Caco-2 (cell line): ENCODE measurements around the gene BAG3. TPM values are rescaled to one million over a fixed set of nuclear protein-coding genes. Genes with fewer than 3 reads are reported as not detected.
A peak's percentile ranks its signal among the peaks of the same experiment; 100 is the strongest.

Source experiments
- Bru-seq: library from RNA; stranded (reverse); fragments of 400-500 nt; gene quantifications from one replicate; lab custom pipeline; 2021; lab: Mats Ljungman, UMichigan
- BruChase-seq, 2 experiments: library from RNA; stranded (reverse); fragments of 400-500 nt; gene quantifications; one replicate each; lab custom pipeline; 2021; lab: Mats Ljungman, UMichigan
- BruUV-seq: library from RNA; stranded (reverse); fragments of 400-500 nt; replicated peaks from 2 replicates; lab custom pipeline; 2021; lab: Mats Ljungman, UMichigan
- CTCF ChIA-PET: fragments of 300-600 bp; sonication (Branson Sonifier 250); formaldehyde crosslinking; loops from one replicate; lab custom pipeline; 2022; ENCODE audit warnings: antibody characterized with exemption; lab: Charles Lee
- POLR2A ChIA-PET: fragments of 300-600 bp; sonication (Branson Sonifier 250); formaldehyde crosslinking; loops from one replicate; lab custom pipeline; 2022; ENCODE audit warnings: antibody characterized with exemption; lab: Charles Lee
- DNase-seq, 2 experiments: peaks; one replicate each; pipeline versions ENCODE4 v3.0.0 to v3.0.0-alpha.2; 2020 to 2022
- H3K27me3 ChIP-seq: replicated peaks from 2 replicates; pipeline ENCODE4 v1.6.0; 2011; ENCODE audit warnings: low read length; ENCODE audit not compliant: control insufficient read depth, insufficient read depth
- H3K36me3 ChIP-seq: 2 replicates; pipeline ENCODE4 v1.5.1; 2011; ENCODE audit warnings: low read length; ENCODE audit not compliant: control insufficient read depth, insufficient read depth
- H3K4me1 ChIP-seq: fragments of 250-450 bp; sonication (Bioruptor Pico); 2 replicates; pipeline ENCODE4 v1.5.1; 2020; ENCODE audit warnings: mild to moderate bottlenecking
- H3K4me3 ChIP-seq: 2 replicates; pipeline ENCODE4 v1.5.1; 2011; ENCODE audit warnings: low read depth, mild to moderate bottlenecking, control low read depth, low read length
- H3K9me3 ChIP-seq: fragments of 250-450 bp; sonication (Bioruptor Pico); 2 replicates; pipeline ENCODE4 v1.5.1; 2020; ENCODE audit warnings: mild to moderate bottlenecking, moderate library complexity
- H3K27ac Mint-ChIP-seq: one replicate; pipeline ENCODE4 v1.8.0; 2022; ENCODE audit warnings: mixed read lengths; ENCODE audit not compliant: unreplicated experiment
- H3K27me3 Mint-ChIP-seq: one replicate; pipeline ENCODE4 v1.8.0; 2022; ENCODE audit warnings: mixed read lengths; ENCODE audit not compliant: insufficient read depth, unreplicated experiment
- H3K36me3 Mint-ChIP-seq: one replicate; pipeline ENCODE4 v1.8.0; 2022; ENCODE audit warnings: mild to moderate bottlenecking, mixed read lengths; ENCODE audit not compliant: insufficient read depth, unreplicated experiment
- H3K4me1 Mint-ChIP-seq: one replicate; pipeline ENCODE4 v1.8.0; 2022; ENCODE audit warnings: low read depth, mixed read lengths; ENCODE audit not compliant: unreplicated experiment
- H3K4me3 Mint-ChIP-seq: one replicate; pipeline ENCODE4 v1.8.0; 2022; ENCODE audit warnings: mild to moderate bottlenecking, moderate library complexity, mixed read lengths; ENCODE audit not compliant: unreplicated experiment
- H3K9me3 Mint-ChIP-seq: one replicate; pipeline ENCODE4 v1.8.0; 2022; ENCODE audit warnings: mixed read lengths; ENCODE audit not compliant: unreplicated experiment
- intact Hi-C: fragments of 100-400 bp; cut with micrococcal nuclease; formaldehyde crosslinking; loops from one replicate; pipeline ENCODE4 v1.10.0; 2022; ENCODE audit not compliant: unreplicated experiment
- long read RNA-seq: library from polyadenylated mRNA; stranded (forward); transcript quantifications from one replicate; pipeline ENCODE4 v2.0.0, GENCODE V29; 2022
- total RNA-seq: library from RNA; stranded (reverse); gene quantifications from 2 replicates; pipeline ENCODE4 v1.2.3, GENCODE V29; 2022
- TF ChIP-seq, protein P1 (sequence below), 2 experiments: fragments of 200-600 bp in 1 of 2; IDR thresholded peaks; 1 replicate in 1 of 2; 2 replicates in 1 of 2; pipeline versions ENCODE4 v1.5.1 to v1.8.0; 2011 to 2022; ENCODE audit warnings: antibody characterized with exemption in 1 of 2, control low read depth in 1 of 2, inconsistent platforms in 1 of 2, low read depth in 1 of 2, low read length in 1 of 2, mild to moderate bottlenecking in 1 of 2, moderate library complexity in 1 of 2; ENCODE audit not compliant: insufficient read depth in 1 of 2, severe bottlenecking in 1 of 2, unreplicated experiment in 1 of 2

Gene BAG3
- total RNA-seq, result 30.7 and 31.6 TPM in 2 replicates
- percentile 74 among the genes with signal in this experiment for Bru-seq, nascent RNA
- percentile 75 among the genes with signal in this experiment for BruChase-seq, experiment 1, labeled RNA remaining after a 2-hour chase
- percentile 66 among the genes with signal in this experiment for BruChase-seq, experiment 2, labeled RNA remaining after a 6-hour chase
- long read RNA-seq, transcript BAG3-201 (4 exons, 2,571 nt), result major isoform, 30 of 73 reads
- long read RNA-seq, partial matches to known transcripts, result 33 of 73 reads
- long read RNA-seq, other reads (novel, unspliced or antisense), result 10 of 73 reads

DNA sequence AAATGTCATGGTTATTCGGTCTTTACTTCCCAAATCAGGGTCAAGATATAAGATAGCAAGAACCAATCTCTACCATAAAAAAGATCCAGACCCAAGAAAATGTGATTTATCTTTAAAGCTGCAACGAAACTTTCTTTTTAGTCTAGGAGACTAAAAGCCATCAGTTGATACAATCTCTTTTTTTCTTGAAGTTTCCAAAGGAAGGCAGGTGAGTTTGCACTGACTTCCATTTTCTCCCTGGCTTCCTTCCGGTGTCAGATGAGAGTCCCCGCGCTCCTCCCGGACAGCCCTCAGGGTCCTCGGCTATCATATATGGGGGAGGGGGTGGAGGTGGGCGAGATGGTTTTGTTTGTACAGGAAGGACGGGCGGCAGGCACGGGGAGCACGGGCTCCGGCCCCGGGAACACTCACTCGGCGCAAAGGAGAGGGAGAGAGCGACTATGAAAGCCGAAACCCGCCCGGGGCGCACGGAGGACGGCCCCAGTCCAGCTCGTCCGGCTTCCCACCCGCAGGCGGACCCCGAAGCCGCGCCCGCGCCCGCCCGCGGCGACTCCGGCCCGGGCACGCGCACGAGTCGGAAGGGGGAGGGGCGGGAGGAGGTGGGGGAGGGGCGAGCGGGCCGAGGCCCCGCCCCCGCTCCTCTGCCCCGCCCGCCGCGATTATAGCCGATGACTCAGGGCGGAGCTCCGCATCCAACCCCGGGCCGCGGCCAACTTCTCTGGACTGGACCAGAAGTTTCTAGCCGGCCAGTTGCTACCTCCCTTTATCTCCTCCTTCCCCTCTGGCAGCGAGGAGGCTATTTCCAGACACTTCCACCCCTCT is at the start of gene BAG3:
TSS of gene BAG3 (plus strand) at position 689 of the 822 bp plus-strand sequence. CDS start 296 bp downstream, outside the sequence.
- H3K4me1 Mint-ChIP-seq, result peaks cover 13% of the 10 kb centered on the region
- H3K27ac Mint-ChIP-seq, result peak within 1 kb of the TSS; percentile 89
- ChIA-PET POLR2A (interaction anchor here (0.5 to 1.2 kb wide), 19 partner anchors 13 to 459 kb away, joined by 3 to 25 read pairs (median 4); partner anchors contain the start of genes INPP5F and TIAL1), CTCF (interaction anchor here (1.0 to 1.7 kb wide), 3 partner anchors 37 to 45 kb away, joined by 3 to 6 read pairs (median 3); no protein-coding TSS in a partner anchor)
- H3K36me3 ChIP-seq, result 0 out of 2 replicates have a peak, but pooled peaks cover 3% of the 10 kb centered on the region
- BruUV-seq, result TSS peak; percentile 96
- no peaks in the 10 kb centered on the region for H3K9me3 ChIP-seq
- H3K4me1 ChIP-seq, result peaks cover 13% of the 10 kb centered on the region
- H3K27me3 Mint-ChIP-seq, result no peaks in the 10 kb centered on the region
- H3K4me3 Mint-ChIP-seq, result peak within 1 kb of the TSS; percentile 90
- TF ChIP-seq, protein P1, sequence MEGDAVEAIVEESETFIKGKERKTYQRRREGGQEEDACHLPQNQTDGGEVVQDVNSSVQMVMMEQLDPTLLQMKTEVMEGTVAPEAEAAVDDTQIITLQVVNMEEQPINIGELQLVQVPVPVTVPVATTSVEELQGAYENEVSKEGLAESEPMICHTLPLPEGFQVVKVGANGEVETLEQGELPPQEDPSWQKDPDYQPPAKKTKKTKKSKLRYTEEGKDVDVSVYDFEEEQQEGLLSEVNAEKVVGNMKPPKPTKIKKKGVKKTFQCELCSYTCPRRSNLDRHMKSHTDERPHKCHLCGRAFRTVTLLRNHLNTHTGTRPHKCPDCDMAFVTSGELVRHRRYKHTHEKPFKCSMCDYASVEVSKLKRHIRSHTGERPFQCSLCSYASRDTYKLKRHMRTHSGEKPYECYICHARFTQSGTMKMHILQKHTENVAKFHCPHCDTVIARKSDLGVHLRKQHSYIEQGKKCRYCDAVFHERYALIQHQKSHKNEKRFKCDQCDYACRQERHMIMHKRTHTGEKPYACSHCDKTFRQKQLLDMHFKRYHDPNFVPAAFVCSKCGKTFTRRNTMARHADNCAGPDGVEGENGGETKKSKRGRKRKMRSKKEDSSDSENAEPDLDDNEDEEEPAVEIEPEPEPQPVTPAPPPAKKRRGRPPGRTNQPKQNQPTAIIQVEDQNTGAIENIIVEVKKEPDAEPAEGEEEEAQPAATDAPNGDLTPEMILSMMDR (IDR thresholded peaks at IDR 0.05; ENCODE audit: insufficient read depth in 1 of 2, low read depth in 1 of 2, low read length in 1 of 2, severe bottlenecking in 1 of 2, unreplicated experiment in 1 of 2), result no peak
- peak within 1 kb of the TSS; percentile 78 for H3K4me3 ChIP-seq
- peaks cover 14% of the 10 kb centered on the region for H3K9me3 Mint-ChIP-seq
- peaks cover 24% of the 10 kb centered on the region for H3K36me3 Mint-ChIP-seq
- intact Hi-C loops, result loop anchor here (2.0 kb wide), 1 partner anchor 76 kb away; the partner anchor contains the start of gene INPP5F
- peak; percentile 90 for DNase-seq
- no peaks in the 10 kb centered on the region for H3K27me3 ChIP-seq

DNA sequence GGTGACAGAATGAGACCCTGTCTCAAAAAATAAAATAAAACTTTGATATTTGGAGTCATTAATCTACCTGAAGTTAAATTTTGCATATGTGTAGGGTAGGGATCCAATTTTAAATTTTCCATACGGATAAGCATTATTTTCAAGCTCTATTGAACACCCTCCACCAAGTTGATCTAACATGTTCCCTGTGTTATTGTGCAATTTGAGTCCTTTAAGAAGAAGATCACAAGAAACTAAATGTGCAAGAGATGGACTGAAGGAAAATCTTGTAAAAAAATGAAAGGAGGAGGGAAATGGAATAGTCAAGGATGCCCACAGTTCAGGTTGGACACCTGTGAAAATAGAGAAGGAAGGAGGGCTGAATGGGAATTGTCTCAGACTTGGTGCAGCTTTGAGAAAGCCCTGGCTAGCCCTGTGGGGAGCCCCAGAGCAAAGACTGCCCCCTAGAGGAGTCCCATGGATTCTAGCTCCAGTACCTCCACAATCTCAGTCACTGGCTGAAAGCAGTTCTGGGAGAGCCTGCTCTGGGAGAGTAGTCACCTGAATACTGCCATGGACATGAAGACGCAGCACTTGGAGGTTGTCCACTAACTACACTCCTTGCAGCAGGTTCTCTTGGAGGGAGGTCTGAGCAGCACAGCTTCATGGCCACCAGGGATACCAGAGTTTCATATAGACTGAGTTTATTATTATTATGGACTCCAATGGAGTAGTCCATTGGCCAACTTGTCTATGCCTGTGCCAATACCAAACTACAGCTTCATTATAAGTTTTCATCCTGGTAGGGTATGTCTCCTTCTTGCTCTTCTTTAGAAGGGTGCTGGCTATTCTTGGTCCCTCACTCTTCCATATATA is 48.7 kb upstream of the BAG3 start:
- POLR2A ChIA-PET, result no interaction called here
- BruUV-seq, result no TSS peak
- Mint-ChIP-seq H3K9me3 (no peaks in the 10 kb centered on the region), H3K4me1 (peaks cover 5% of the 10 kb centered on the region), H3K4me3 (no peak overlapping the region), H3K36me3 (peaks cover 5% of the 10 kb centered on the region), H3K27me3 (peaks cover 3% of the 10 kb centered on the region), H3K27ac (no peak overlapping the region)
- H3K4me3 ChIP-seq, result no peak overlapping the region
- intact Hi-C loops, result no loop called here
- H3K27me3 ChIP-seq, result no peaks in the 10 kb centered on the region
- DNase-seq, result peak in 1 of 2 experiments; percentile 35
- H3K36me3 ChIP-seq, result no peaks in the 10 kb centered on the region
- CTCF ChIA-PET, result interaction anchor here (0.8 to 1.1 kb wide), 3 partner anchors 10 to 68 kb away, joined by 3 to 6 read pairs (median 4); no protein-coding TSS in a partner anchor
- TF ChIP-seq, protein P1 (IDR thresholded peaks at IDR 0.05; ENCODE audit: insufficient read depth in 1 of 2, low read depth in 1 of 2, low read length in 1 of 2, severe bottlenecking in 1 of 2, unreplicated experiment in 1 of 2), result peak in 1 of 2 experiments; percentile 40
- H3K9me3 ChIP-seq, result no peaks in the 10 kb centered on the region
- peaks cover 5% of the 10 kb centered on the region; the same call in 1 of the 2 replicates for H3K4me1 ChIP-seq
